ENCODE measurements around the gene SLC25A30. TPM values are rescaled to one million over a fixed set of nuclear protein-coding genes. Genes with fewer than 3 reads are reported as not detected.
"Not testable (repeated sequence)": the region's sequence is repeated elsewhere in the genome, so short reads cannot be mapped to it uniquely, and the experiment has no call there.

SLC25A30 gene
- total RNA-seq, 2 donors from 2014 or later, result 9.9 to 12.4 TPM

DNA sequence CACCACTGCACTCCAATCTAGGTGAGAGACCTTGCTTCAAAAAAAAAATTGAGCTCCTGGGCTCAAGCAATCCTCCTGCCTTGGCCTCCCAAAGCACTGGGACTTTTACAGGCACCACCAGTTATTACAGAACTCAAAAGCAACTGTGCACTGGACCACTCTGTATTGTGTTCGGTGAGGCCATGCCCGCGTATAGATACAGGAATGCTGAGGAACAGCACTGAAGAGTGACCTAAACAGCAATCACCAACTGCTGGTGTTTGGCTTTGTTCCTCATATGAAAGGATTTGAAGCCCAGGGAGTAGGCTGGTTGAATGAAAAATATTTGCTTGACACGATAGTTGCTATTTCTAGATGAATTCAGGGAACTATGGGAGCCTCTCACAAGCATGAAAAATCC is 29.5 kb downstream of the SLC25A30 start:
- Histone ChIP-seq H3K9ac (ENCODE audit: extremely low read depth, low read length, poor library complexity, severe bottlenecking) (no peak overlapping the region), H3K9me3 (ENCODE audit: control insufficient read depth, low read length) (no peaks in the 10 kb centered on the region), H3K27me3 (ENCODE audit: control insufficient read depth, insufficient read depth, low read length, poor library complexity, severe bottlenecking) (no peaks in the 10 kb centered on the region), H3K27ac (ENCODE audit: low read depth, low read length) (no peak overlapping the region), H3K4me1 (ENCODE audit: control insufficient read depth, insufficient read depth, low read length) (no peaks in the 10 kb centered on the region), H3K4me3 (ENCODE audit: low read length) (no peak overlapping the region), H3K36me3 (ENCODE audit: control insufficient read depth, insufficient read depth, low read length) (peaks cover 26% of the 10 kb centered on the region)
- H3K4me1 Mint-ChIP-seq, result no peaks in the 10 kb centered on the region
- H3K4me3 Mint-ChIP-seq, result no peak overlapping the region
- peaks cover 39% of the 10 kb centered on the region for H3K36me3 Mint-ChIP-seq (ENCODE audit: low read depth)
- no peak for DNase-seq
- WGBS, 2 experiments (ENCODE audit: insufficient coverage in 1 of 2, insufficient read length in 1 of 2), result 94 to 95% methylated on average over 4 of the region's 4 CpGs
- no peak for TF ChIP-seq CTCF (conservative IDR thresholded peaks at IDR 0.05)
- H3K27me3 Mint-ChIP-seq (ENCODE audit: insufficient read depth), result no peaks in the 10 kb centered on the region
- no peaks in the 10 kb centered on the region for H3K9me3 Mint-ChIP-seq
- no peak overlapping the region for H3K27ac Mint-ChIP-seq

GRCh38 chr13:45386892-45387575 is 31.1 kb downstream of the SLC25A30 start:
- not testable (repeated sequence) for H3K27ac Mint-ChIP-seq; H3K9me3 ChIP-seq (ENCODE audit: control insufficient read depth, low read length); H3K27me3 Mint-ChIP-seq (ENCODE audit: insufficient read depth); H3K9me3 Mint-ChIP-seq; H3K9ac ChIP-seq (ENCODE audit: extremely low read depth, low read length, poor library complexity, severe bottlenecking); H3K27me3 ChIP-seq (ENCODE audit: control insufficient read depth, insufficient read depth, low read length, poor library complexity, severe bottlenecking); DNase-seq; H3K27ac ChIP-seq (ENCODE audit: low read depth, low read length); H3K4me1 ChIP-seq (ENCODE audit: control insufficient read depth, insufficient read depth, low read length); H3K4me3 ChIP-seq (ENCODE audit: low read length); H3K4me1 Mint-ChIP-seq; H3K4me3 Mint-ChIP-seq
- 94 to 95% methylated on average over 15 to 17 of the region's 17 CpGs for WGBS, 2 experiments (ENCODE audit: insufficient coverage in 1 of 2, insufficient read length in 1 of 2)
- H3K36me3 Mint-ChIP-seq (ENCODE audit: low read depth), result peaks cover 39% of the 10 kb centered on the region
- peaks cover 15% of the 10 kb centered on the region for H3K36me3 ChIP-seq (ENCODE audit: control insufficient read depth, insufficient read depth, low read length)

GRCh38 chr13:45385907-45386553 is 32.1 kb downstream of the SLC25A30 start:
- Mint-ChIP-seq H3K27me3 (ENCODE audit: insufficient read depth) (no peaks in the 10 kb centered on the region), H3K27ac (no peak overlapping the region)

More at GRCh38 chr13:45385907-45386553, 32.1 kb downstream of the SLC25A30 start:
- H3K36me3 ChIP-seq (ENCODE audit: control insufficient read depth, insufficient read depth, low read length), result peaks cover 12% of the 10 kb centered on the region
- no peaks in the 10 kb centered on the region for H3K27me3 ChIP-seq (ENCODE audit: control insufficient read depth, insufficient read depth, low read length, poor library complexity, severe bottlenecking)
- H3K4me3 Mint-ChIP-seq, result no peak overlapping the region
- peaks cover 35% of the 10 kb centered on the region for H3K36me3 Mint-ChIP-seq (ENCODE audit: low read depth)
- H3K9ac ChIP-seq (ENCODE audit: extremely low read depth, low read length, poor library complexity, severe bottlenecking), result no peak overlapping the region
- no peaks in the 10 kb centered on the region for H3K9me3 Mint-ChIP-seq
- H3K27ac ChIP-seq (ENCODE audit: low read depth, low read length), result no peak overlapping the region
- DNase-seq, result no peak
- H3K4me3 ChIP-seq (ENCODE audit: low read length), result no peak overlapping the region
- WGBS, 2 experiments (ENCODE audit: insufficient coverage in 1 of 2, insufficient read length in 1 of 2), result 94 to 100% methylated on average over 5 of the region's 5 CpGs
- H3K4me1 Mint-ChIP-seq, result no peaks in the 10 kb centered on the region
- H3K9me3 ChIP-seq (ENCODE audit: control insufficient read depth, low read length), result no peaks in the 10 kb centered on the region
- no peaks in the 10 kb centered on the region for H3K4me1 ChIP-seq (ENCODE audit: control insufficient read depth, insufficient read depth, low read length)
- TF ChIP-seq CTCF (conservative IDR thresholded peaks at IDR 0.05), result no peak

Measured in endodermal cell (in vitro differentiated cells).